CD14-positive monocyte (primary cell): ENCODE measurements around the gene TBC1D5. TPM values are rescaled to one million over a fixed set of nuclear protein-coding genes. Genes with fewer than 3 reads are reported as not detected.
A peak's percentile ranks its signal among the peaks of the same experiment; 100 is the strongest.

ENCODE experiments used
- DNase-seq, 3 donors: peaks; one replicate each; pipeline ENCODE4 v3.0.0-alpha.2; 2011 to 2022
- H2AFZ ChIP-seq: 2 replicates; pipeline ENCODE4 v1.6.0; 2012; ENCODE audit warnings: mild to moderate bottlenecking, low read depth, low read length, inconsistent platforms; ENCODE audit not compliant: insufficient read depth, poor library complexity, severe bottlenecking
- H3K27ac ChIP-seq, 2 donors: 1 replicate in 1 of 2; 2 replicates in 1 of 2; pipeline ENCODE4 v1.5.1; 2012 to 2013; ENCODE audit warnings: low read length in 2 of 2, control low read depth in 1 of 2, inconsistent platforms in 1 of 2, low read depth in 1 of 2, mild to moderate bottlenecking in 1 of 2
- H3K27me3 ChIP-seq, 2 donors: one replicate each; pipeline versions ENCODE4 v1.6.0 to v1.6.1; 2011 to 2013; ENCODE audit warnings: low read length in 2 of 2; ENCODE audit not compliant: control insufficient read depth in 2 of 2, insufficient read depth in 2 of 2
- H3K36me3 ChIP-seq, 2 donors: replicated peaks in 1 of 2; 1 replicate in 1 of 2; 2 replicates in 1 of 2; pipeline versions ENCODE4 v1.5.1 to v1.6.1; 2012 to 2013; ENCODE audit warnings: low read length in 2 of 2, control low read depth in 1 of 2, inconsistent platforms in 1 of 2, mild to moderate bottlenecking in 1 of 2; ENCODE audit not compliant: insufficient read depth in 2 of 2, control insufficient read depth in 1 of 2
- H3K4me1 ChIP-seq, 2 donors: 1 replicate in 1 of 2; 2 replicates in 1 of 2; pipeline versions ENCODE4 v1.5.1 to v1.6.1; 2012 to 2013; ENCODE audit warnings: low read length in 2 of 2, control low read depth in 1 of 2, inconsistent platforms in 1 of 2, mild to moderate bottlenecking in 1 of 2, moderate library complexity in 1 of 2; ENCODE audit not compliant: insufficient read depth in 2 of 2, control insufficient read depth in 1 of 2
- H3K4me2 ChIP-seq: replicated peaks from 2 replicates; pipeline ENCODE3; 2012; ENCODE audit warnings: low read length, moderate library complexity, mild to moderate bottlenecking; ENCODE audit not compliant: poor library complexity, severe bottlenecking; ENCODE audit errors: extremely low read depth
- H3K4me3 ChIP-seq, 3 experiments: fragments of 200-600 bp in 1 of 3; sonication (generic) in 1 of 3; replicated peaks in 1 of 3; 1 replicate in 2 of 3; 2 replicates in 1 of 3; pipeline ENCODE4 v1.5.1; 2011 to 2013; ENCODE audit warnings: low read length in 3 of 3, mild to moderate bottlenecking in 3 of 3, control low read depth in 2 of 3, low read depth in 2 of 3, inconsistent platforms in 1 of 3, moderate library complexity in 1 of 3
- H3K79me2 ChIP-seq: 2 replicates; pipeline ENCODE4 v1.6.0; 2012; ENCODE audit warnings: mild to moderate bottlenecking, control low read depth, inconsistent platforms, low read length, moderate library complexity; ENCODE audit not compliant: insufficient read depth
- H3K9ac ChIP-seq: 2 replicates; pipeline ENCODE4 v1.6.0; 2017; ENCODE audit warnings: low read length, mild to moderate bottlenecking; ENCODE audit not compliant: insufficient read depth, poor library complexity, severe bottlenecking
- H3K9me3 ChIP-seq, 2 donors: replicated peaks in 1 of 2; 1 replicate in 1 of 2; 2 replicates in 1 of 2; pipeline versions ENCODE4 v1.5.1 to v1.6.1; 2012 to 2013; ENCODE audit warnings: low read length in 2 of 2, control low read depth in 1 of 2; ENCODE audit not compliant: control insufficient read depth in 1 of 2, insufficient read depth in 1 of 2
- H4K20me1 ChIP-seq: 2 replicates; pipeline ENCODE4 v1.6.0; 2012; ENCODE audit warnings: mild to moderate bottlenecking, low read length, control low read depth, moderate library complexity; ENCODE audit not compliant: insufficient read depth
- H3K27ac Mint-ChIP-seq, 7 donors: one replicate each; pipeline ENCODE4 v1.8.0; 2020; ENCODE audit warnings: mild to moderate bottlenecking in 7 of 7, mixed read lengths in 7 of 7, moderate library complexity in 6 of 7, inconsistent platforms in 2 of 7
- H3K27me3 Mint-ChIP-seq, 3 donors: one replicate each; pipeline ENCODE4 v1.8.0; 2021 to 2022; ENCODE audit warnings: low read depth in 3 of 3, mild to moderate bottlenecking in 3 of 3, mixed read lengths in 3 of 3, moderate library complexity in 3 of 3, inconsistent platforms in 1 of 3
- H3K36me3 Mint-ChIP-seq, 2 donors: one replicate each; pipeline ENCODE4 v1.8.0; 2020; ENCODE audit warnings: mixed read lengths in 2 of 2, inconsistent platforms in 1 of 2, mild to moderate bottlenecking in 1 of 2
- H3K4me1 Mint-ChIP-seq: one replicate; pipeline ENCODE4 v1.8.0; 2020; ENCODE audit warnings: mild to moderate bottlenecking, mixed read lengths
- H3K4me3 Mint-ChIP-seq, 2 donors: one replicate each; pipeline ENCODE4 v1.8.0; 2020; ENCODE audit warnings: mild to moderate bottlenecking in 2 of 2, mixed read lengths in 2 of 2, moderate library complexity in 1 of 2
- H3K9me3 Mint-ChIP-seq, 7 donors: one replicate each; pipeline ENCODE4 v1.8.0; 2020 to 2022; ENCODE audit warnings: mixed read lengths in 7 of 7, mild to moderate bottlenecking in 6 of 7, moderate library complexity in 6 of 7, inconsistent platforms in 2 of 7
- intact Hi-C, 2 donors: fragments of 100-400 bp; cut with micrococcal nuclease; formaldehyde crosslinking; loops; one replicate each; pipeline versions ENCODE4 v1.15.0 to v1.15.1; 2023
- polyA plus RNA-seq, 3 donors: library from polyadenylated mRNA; depleted of rRNA in 1 of 3; unstranded in 2 of 3; stranded (reverse) in 1 of 3; fragments of 300-500 nt in 2 of 3; fragments of >200 nt in 1 of 3; fragmentation: Illumina TruSeq in 2 of 3; gene quantifications; 1 replicate in 2 of 3; 2 replicates in 1 of 3; pipeline ENCODE4 v1.2.3, GENCODE V29; 2012 to 2021
- TF ChIP-seq, protein P1 (sequence below): fragments of 200-600 bp; IDR thresholded peaks from one replicate; pipeline ENCODE4 v1.8.0; 2022; ENCODE audit warnings: antibody characterized with exemption, mild to moderate bottlenecking

TBC1D5 gene
- polyA plus RNA-seq, 3 donors = 17.6 to 35.3 (median 21.0) TPM

DNA sequence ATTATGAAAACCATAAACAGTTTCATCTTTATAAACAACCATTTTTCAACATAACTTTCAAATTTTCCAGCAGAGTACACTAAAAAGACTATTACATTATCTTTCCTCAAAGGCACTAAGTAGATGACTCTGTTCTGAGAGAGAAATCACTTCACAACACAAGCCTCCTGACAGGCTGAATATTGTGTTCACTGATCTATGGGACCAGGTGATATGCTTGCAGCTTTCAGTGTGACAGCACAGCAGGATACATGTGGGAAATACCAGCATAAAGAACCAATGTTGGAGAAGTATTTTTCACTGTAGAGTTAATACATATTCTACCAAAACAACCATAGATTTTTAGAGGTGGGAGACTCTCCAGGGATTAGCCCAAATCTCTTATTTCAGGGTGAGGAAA lies 507.1 kb downstream of the TBC1D5 start:
- Histone ChIP-seq H4K20me1 (no peaks in the 10 kb centered on the region), H3K9ac (no peak overlapping the region), H2AFZ (no peak overlapping the region), H3K9me3 (no peaks in the 10 kb centered on the region), H3K4me1 (peaks cover 0 to 6% of the 10 kb centered on the region in 2 donors), H3K27me3 (no peaks in the 10 kb centered on the region), H3K27ac (no peak overlapping the region), H3K36me3 (peaks cover 14 to 16% of the 10 kb centered on the region in 2 donors), H3K4me2 (no peak overlapping the region), H3K4me3 (no peak overlapping the region), H3K79me2 (no peaks in the 10 kb centered on the region)
- Mint-ChIP-seq H3K9me3 (no peaks in the 10 kb centered on the region), H3K27ac (no peak overlapping the region), H3K36me3 (peaks cover 13 to 18% of the 10 kb centered on the region in 2 donors), H3K4me3 (no peak overlapping the region), H3K4me1 (peaks cover 6% of the 10 kb centered on the region), H3K27me3 (peaks cover 0 to 1% (median 0%) of the 10 kb centered on the region in 3 donors)
- no peak for DNase-seq
- intact Hi-C loops = no loop called here
- TF ChIP-seq, protein P1, sequence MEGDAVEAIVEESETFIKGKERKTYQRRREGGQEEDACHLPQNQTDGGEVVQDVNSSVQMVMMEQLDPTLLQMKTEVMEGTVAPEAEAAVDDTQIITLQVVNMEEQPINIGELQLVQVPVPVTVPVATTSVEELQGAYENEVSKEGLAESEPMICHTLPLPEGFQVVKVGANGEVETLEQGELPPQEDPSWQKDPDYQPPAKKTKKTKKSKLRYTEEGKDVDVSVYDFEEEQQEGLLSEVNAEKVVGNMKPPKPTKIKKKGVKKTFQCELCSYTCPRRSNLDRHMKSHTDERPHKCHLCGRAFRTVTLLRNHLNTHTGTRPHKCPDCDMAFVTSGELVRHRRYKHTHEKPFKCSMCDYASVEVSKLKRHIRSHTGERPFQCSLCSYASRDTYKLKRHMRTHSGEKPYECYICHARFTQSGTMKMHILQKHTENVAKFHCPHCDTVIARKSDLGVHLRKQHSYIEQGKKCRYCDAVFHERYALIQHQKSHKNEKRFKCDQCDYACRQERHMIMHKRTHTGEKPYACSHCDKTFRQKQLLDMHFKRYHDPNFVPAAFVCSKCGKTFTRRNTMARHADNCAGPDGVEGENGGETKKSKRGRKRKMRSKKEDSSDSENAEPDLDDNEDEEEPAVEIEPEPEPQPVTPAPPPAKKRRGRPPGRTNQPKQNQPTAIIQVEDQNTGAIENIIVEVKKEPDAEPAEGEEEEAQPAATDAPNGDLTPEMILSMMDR = no peak

DNA sequence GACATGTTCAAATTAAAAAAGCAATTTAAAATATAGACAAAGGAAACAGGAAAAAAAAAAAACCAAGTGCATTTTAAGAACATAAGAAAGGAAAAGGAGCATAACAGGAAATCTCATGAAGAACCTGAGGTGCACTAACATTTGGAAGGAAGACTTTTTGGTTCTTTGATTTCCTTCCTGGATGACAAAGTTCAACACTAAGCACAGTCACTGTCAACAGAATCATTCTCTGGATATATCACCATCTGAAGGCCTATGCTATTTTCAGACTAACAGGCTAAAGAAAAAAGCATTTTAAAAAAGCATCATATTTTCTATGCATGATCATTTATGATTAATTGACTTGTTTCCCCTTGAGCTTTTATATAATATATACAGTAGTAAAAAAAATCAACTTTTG lies 508.0 kb downstream of the TBC1D5 start:
- peaks cover 6% of the 10 kb centered on the region for H3K4me1 Mint-ChIP-seq
- H3K4me2 ChIP-seq = no peak overlapping the region
- no peak overlapping the region for H3K4me3 Mint-ChIP-seq
- intact Hi-C loops = loop anchor here in 1 of 2 donors (5.0 kb wide), 1 partner anchor 632 kb away; no protein-coding TSS in a partner anchor
- H4K20me1 ChIP-seq = no peaks in the 10 kb centered on the region
- TF ChIP-seq, protein P1 = no peak
- H3K9me3 ChIP-seq = no peaks in the 10 kb centered on the region
- no peak overlapping the region for H2AFZ ChIP-seq
- H3K4me1 ChIP-seq = peaks cover 0 to 6% of the 10 kb centered on the region in 2 donors
- peaks cover 14 to 16% of the 10 kb centered on the region in 2 donors for H3K36me3 ChIP-seq
- H3K27me3 Mint-ChIP-seq = peaks cover 0 to 1% (median 0%) of the 10 kb centered on the region in 3 donors
- H3K9me3 Mint-ChIP-seq = no peaks in the 10 kb centered on the region
- no peaks in the 10 kb centered on the region for H3K79me2 ChIP-seq
- no peaks in the 10 kb centered on the region for H3K27me3 ChIP-seq
- no peak overlapping the region for H3K27ac ChIP-seq
- H3K36me3 Mint-ChIP-seq = peaks cover 13 to 18% of the 10 kb centered on the region in 2 donors
- no peak overlapping the region for H3K4me3 ChIP-seq
- peak overlapping the region in 1 of 7 donors; percentile 18 for H3K27ac Mint-ChIP-seq
- no peak overlapping the region for H3K9ac ChIP-seq
- DNase-seq = no peak
